Lower leg skin (tissue), 3 donors: ENCODE measurements around the gene LPCAT4.

Experiments
- POLR2A ChIP-seq, 2 donors: fragments of 450-650 bp; IDR thresholded peaks; one replicate each; pipeline ENCODE4 v1.6.1; 2016 to 2017; ENCODE audit warnings: antibody characterized with exemption in 2 of 2, mild to moderate bottlenecking in 1 of 2, moderate library complexity in 1 of 2
- TF ChIP-seq, protein P1 (sequence below), 3 donors: fragments of 450-650 bp; IDR thresholded peaks; one replicate each; pipeline ENCODE4 v1.5.1; 2016; ENCODE audit warnings: antibody characterized with exemption in 3 of 3, mild to moderate bottlenecking in 3 of 3, moderate library complexity in 2 of 3

DNA sequence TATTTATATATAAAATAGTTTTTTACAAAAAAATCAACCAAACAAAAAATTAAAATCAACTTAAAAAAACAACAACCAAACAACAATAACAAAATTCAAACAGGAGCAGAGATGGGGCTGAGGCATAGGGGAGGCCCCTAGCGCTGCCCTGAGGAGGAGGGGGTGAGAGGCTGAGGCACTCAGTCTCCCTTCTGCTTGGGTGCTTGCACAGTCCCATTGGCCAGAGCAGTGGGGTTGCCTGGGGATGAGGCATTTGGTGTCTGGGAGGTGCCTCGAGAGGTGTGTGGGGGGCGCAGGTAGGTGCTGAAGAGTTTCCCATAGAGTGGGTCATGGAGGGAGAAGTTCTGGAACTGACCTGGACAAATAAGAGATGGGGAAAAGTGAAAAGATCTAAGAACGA is 8.0 kb downstream of the LPCAT4 start:
- TF ChIP-seq, protein P1, sequence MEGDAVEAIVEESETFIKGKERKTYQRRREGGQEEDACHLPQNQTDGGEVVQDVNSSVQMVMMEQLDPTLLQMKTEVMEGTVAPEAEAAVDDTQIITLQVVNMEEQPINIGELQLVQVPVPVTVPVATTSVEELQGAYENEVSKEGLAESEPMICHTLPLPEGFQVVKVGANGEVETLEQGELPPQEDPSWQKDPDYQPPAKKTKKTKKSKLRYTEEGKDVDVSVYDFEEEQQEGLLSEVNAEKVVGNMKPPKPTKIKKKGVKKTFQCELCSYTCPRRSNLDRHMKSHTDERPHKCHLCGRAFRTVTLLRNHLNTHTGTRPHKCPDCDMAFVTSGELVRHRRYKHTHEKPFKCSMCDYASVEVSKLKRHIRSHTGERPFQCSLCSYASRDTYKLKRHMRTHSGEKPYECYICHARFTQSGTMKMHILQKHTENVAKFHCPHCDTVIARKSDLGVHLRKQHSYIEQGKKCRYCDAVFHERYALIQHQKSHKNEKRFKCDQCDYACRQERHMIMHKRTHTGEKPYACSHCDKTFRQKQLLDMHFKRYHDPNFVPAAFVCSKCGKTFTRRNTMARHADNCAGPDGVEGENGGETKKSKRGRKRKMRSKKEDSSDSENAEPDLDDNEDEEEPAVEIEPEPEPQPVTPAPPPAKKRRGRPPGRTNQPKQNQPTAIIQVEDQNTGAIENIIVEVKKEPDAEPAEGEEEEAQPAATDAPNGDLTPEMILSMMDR (IDR thresholded peaks at IDR 0.05) = no peak
- TF ChIP-seq POLR2A (IDR thresholded peaks at IDR 0.05) = no peak
